Testis (tissue), 2 donors: Measurements from ENCODE around the gene MADCAM1.

Experiments used
- CTCF ChIP-seq, 3 experiments: fragments of 450-650 bp in 2 of 3; fragments of 200-600 bp in 1 of 3; sonication (generic) in 1 of 3; IDR thresholded peaks; one replicate each; pipeline ENCODE4 v1.5.1; 2016 to 2019; ENCODE audit warnings: antibody characterized with exemption in 3 of 3, mild to moderate bottlenecking in 2 of 3, moderate library complexity in 1 of 3
- POLR2A ChIP-seq: fragments of 450-650 bp; IDR thresholded peaks from one replicate; pipeline ENCODE4 v1.6.1; 2017; ENCODE audit warnings: antibody characterized with exemption, mild to moderate bottlenecking, moderate library complexity

DNA sequence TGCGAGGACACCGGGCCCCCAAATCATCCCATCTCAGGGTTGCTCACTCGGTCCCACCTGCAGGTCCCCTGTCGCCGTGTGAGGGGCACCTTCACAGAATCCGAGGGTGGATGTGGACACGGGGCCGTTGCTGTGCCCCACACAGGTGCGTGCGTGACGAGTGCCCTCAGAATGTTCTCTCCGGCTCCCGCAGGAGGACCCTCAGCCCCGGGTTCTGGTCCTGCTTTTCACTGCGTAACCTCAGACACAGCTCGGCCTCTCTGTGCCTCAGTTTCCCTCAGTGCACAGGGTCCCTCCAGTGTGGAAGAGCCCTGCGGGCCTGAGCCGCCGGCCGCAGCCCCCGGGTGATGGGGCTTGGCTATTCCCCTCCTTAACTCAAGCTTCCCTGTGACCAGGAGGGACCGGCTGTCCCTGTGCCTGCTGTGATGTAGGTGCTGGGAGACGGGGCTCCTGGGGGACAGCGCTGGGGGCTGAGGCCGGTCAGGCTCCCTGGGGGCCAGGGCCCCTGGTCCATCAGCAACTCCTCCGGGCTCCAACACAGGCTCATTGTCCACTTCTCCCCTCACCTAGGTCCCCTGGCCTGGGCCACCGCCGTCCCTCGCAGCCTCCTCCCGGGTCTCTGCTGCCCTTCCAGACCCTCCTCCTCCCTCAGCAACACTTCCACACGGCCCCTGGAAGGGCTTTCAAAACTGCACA is 40.3 kb upstream of the MADCAM1 start:
- TF ChIP-seq CTCF (IDR thresholded peaks at IDR 0.05) (no peak), POLR2A (no peak)
